GM18873 (cell line): ENCODE measurements around the gene PPM1H.
A peak's percentile ranks its signal among the peaks of the same experiment; 100 is the strongest.
"Not testable (repeated sequence)": the region's sequence is repeated elsewhere in the genome, so short reads cannot be mapped to it uniquely, and the experiment has no call there.

Source experiments
- ATAC-seq: cut with Tn5 transposase; IDR thresholded peaks from one replicate; pipeline ENCODE4 v1.9.1; 2021; ENCODE audit warnings: mild to moderate bottlenecking, moderate library complexity, moderate number of reproducible peaks; ENCODE audit not compliant: unreplicated experiment, low FRiP score

Gene PPM1H

DNA sequence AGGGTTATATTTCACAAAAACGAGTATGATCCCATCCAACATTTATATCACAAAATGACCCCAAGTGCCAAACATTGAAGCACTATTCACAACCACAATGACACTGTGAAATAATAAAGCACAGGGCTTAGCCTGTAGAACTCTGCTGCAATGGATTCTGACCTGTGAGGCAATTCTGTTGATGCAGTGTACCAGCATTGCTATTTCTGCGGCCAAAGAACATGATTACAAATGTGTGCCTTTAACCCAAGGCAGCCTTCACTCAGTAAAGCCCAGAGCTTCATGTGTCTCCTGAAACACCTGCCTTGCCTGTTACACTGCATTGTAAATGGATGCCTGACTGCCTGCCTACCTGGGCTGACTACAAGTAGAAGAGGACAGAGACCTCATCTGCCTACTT is 158.0 kb downstream of the PPM1H start:
- no peak for ATAC-seq

GRCh38 chr12:62776575-62776974 is 158.4 kb downstream of the PPM1H start:
- ATAC-seq: no peak

DNA sequence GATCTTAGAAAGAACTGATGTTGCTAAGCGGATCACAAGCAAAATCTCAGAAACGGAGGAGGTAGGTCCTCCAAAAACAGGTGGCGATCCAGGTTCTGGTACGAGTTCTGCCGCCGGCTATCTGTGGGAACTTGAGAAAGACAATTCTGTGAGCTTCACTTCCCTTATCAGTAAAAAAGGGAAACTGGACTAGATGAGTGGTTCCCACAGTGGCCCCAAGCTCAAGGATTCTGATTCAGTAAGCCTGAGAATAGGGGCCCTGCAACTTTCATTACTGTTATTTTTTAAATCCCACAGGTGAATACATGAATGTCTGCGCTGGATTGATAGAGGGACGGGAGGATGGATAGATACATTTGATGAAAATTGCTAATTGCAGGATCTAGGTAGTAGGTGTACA is 160.2 kb downstream of the PPM1H start:
- ATAC-seq: no peak

GRCh38 chr12:62772416-62772955 is 162.5 kb downstream of the PPM1H start:
- no peak for ATAC-seq

- ATAC-seq: no peak
These were observed 163.1 kb downstream of the PPM1H start for GRCh38 chr12:62771828-62772227.

DNA sequence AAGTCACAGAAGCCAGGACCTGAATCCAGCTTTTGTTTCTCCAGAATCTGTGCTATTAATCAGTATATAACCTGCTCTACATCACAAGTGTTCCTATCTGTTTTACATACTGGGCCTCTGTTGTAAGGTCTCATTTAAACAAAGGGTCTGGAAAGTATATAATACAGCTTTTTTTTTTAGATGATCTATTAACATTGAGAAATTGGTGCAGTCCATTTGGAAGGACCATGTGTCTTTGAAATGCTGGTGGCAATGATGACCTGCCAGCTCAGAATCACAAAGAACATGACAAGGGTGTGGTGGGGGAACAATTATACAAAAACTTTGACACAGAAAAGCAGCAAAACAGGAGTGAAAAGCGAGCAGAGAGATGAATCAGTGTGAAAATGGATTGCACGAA is 164.6 kb downstream of the PPM1H start:
- ATAC-seq: no peak

DNA sequence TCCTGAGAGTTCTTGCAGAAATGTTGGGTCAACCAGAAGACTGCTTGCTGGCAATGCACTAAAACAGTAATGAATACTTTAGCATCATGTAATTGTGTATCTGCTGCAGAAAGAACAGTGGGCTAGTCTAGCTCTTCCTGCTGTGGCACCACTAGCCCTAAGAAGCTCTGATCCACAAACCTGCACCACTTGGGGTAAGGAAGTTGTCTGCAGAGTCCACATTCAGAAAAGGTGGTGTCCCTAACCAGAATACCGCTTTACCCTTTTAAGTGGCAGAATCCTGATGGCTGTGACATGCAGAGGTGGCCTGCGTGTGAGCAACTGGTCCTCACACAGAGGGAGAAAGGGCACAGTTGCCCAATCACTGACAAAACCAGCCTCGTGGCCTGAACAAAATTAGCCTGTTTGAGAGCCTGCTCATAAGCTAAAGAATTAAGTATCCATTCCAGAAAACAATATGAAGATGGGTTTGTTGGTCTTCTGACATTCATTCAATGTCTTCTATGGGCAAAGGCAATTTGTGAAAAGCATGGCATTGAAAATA is 165.8 kb downstream of the PPM1H start:
- no peak for ATAC-seq

GRCh38 chr12:62767946-62768345 is 167.0 kb downstream of the PPM1H start:
- no peak for ATAC-seq

- ATAC-seq: no peak
These were observed 167.5 kb downstream of the PPM1H start for GRCh38 chr12:62767496-62767895.

GRCh38 chr12:62766496-62766895 is 168.5 kb downstream of the PPM1H start:
- ATAC-seq: no peak

DNA sequence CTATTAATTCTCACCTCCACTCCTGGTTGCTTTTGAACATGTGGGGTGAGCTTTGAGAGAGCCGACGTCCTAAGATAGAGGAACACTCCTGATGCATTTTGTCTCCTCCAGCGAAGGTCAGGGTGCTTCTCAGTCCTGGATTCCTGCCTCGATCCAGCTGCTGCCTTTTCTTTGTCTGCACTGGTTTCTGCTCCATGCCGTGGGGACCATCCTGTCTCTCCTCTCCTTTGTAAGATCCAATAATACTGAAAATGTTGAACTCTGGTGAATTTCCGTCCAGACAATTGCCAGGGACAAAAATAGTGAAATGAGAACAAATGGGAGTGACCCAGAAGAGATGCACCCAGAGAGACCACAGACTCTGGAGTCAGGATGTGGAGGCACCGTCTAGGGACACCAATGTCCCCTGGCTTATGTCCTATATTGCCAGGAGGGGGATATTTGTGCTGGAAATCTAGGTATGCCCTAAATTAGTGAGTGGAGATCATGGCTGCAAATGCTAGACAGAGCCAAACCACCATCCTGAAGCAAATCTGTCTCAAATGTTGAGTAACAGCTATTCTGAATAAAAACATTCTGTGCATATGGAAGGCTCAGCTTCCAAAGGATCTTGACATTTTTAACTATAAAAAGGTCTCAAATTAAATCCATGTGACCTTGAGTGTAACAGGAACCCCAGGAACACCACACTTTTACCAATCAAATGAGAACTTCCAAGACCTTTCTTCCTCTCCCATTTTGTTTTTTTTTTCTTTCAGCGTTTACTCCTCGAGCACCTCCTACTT is 170.9 kb downstream of the PPM1H start:
- no peak for ATAC-seq

GRCh38 chr12:62763312-62763711 is 171.6 kb downstream of the PPM1H start:
- ATAC-seq: no peak

GRCh38 chr12:62762645-62763044 is 172.3 kb downstream of the PPM1H start:
- no peak for ATAC-seq

- ATAC-seq: no peak
These were observed 173.3 kb downstream of the PPM1H start for GRCh38 chr12:62761658-62762057.

GRCh38 chr12:62760779-62761178 is 174.2 kb downstream of the PPM1H start:
- peak; percentile 99 for ATAC-seq

DNA sequence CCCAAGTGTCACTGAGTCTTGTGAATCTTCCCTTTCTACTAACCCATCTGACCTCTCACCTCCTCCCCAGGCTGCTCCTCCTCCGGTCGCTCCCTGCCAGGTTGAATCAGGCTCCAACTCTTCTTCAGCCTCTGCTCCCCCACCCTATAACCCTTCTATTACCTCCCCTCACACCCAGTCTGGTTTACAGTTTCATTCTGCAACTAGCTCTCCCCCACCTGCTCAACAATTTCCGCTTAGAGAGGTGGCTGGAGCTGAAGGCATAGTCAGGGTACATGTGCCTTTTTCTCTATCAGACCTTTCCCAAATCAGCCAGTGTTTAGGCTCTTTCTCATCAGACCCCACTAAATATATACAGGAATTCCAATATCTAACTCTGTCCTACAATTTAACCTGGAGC is 174.6 kb downstream of the PPM1H start:
- ATAC-seq: not testable (repeated sequence)

DNA sequence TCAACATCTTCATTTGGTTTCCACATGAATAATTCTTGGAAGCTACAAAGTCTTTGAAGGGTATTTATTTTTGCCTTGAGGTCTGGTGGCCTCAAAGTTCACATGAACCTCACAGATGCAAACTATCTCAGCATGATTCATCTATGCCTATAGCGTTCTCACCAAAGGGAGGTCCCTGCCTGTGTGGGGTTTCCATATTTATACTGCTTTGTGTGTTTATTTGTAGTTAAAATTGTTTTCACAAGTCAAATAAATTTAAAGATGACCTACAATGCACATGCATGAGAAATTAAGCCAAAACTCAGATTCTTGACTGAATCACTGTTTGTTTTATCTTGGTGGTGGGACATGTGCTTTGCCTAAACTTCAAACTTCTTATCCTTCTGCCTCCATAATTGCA is 176.7 kb downstream of the PPM1H start:
- no peak for ATAC-seq

- ATAC-seq: no peak
These were observed 177.9 kb downstream of the PPM1H start for GRCh38 chr12:62757048-62757447.

GRCh38 chr12:62754706-62755105 is 180.2 kb downstream of the PPM1H start:
- no peak for ATAC-seq

DNA sequence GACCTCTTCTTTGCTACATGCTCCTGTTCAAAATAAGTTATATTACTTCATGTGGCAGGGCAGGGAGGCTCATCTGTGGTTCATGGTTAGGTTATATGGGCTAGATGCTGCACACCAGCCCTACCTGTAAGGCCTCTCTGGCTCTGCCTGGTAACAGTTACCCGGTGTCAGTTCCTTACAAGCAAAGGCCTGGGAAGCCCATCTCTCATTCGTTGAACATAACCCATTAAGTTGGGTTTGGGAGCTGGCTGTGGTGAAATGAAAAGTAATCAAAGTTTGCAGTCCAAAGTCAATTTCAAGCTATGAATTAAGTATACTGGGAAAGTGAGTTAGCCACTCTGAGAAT is 183.2 kb downstream of the PPM1H start:
- no peak for ATAC-seq

DNA sequence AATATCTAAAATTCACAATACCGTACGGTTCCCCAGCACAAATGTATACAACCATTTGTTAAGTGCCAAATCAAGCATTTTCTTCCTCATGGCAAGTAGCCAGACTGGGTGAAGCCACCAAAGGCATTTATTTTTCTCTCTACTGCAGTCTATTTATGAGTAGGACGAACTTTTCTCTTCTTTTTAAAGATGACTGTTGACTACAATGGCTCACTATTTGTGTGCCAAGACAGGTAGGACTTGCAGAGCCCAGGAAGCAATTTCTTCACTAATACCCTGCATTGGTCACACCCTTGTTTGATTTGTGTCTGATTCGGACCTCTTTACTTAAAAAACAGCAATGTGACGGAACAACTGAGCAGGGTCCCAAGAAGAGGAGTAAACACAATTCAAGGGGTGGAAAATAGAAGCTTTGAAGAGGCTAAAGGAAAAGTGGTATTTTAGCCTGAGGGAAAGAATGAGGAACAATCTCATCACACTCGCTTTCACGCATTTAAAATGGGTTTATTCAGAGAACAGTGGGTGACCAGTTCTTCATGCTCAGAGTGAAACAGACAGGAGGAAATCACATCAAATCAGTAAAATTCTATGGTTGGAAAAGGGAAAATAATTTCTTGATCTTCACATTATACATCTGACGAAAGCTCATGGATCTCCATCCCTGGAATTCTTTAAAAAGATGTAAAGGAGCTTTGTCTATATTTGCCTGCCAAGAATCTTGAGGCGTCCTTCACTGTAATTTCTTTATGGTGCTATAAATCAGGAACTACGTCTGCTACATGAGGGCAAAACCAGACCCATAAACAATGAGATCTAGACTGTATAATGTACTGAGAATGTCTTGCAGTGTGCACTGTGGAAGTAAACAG is 183.8 kb downstream of the PPM1H start:
- ATAC-seq: no peak
